ENCODE data around the gene ATIC. TPM values are rescaled to one million over a fixed set of nuclear protein-coding genes. Genes with fewer than 3 reads are reported as not detected.

ATIC gene
- total and polyA plus RNA-seq, 2 donors from 2014 or later, result 75.9 to 101 TPM

DNA sequence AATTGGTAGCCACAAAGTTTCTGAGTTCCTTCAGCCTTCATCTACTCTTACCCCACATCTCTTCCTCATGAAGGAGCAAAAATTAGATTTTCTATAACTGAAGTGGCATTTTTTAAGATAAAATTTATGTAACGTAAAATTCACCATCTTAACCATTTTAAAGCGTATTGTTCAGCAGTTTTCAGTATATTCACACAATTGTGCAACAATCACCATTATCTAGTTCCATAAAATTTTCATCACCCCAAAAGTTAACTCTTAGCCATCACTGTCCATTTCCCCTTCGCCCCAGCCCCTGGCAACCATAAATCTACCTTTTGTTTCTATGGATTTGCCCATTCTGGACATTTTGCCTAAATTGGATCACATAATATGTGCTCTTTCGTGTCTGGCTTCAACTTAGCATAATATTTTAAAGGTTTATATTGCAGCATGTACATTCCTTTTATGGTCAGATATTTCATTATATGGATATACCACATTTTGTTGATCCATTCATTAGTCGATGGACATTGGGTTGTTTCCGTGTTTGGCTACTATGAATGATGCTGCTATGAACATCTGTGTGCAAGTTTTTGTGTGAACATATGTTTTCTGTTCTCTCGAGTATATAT lies 44.6 kb downstream of the ATIC start:
- no peaks in the 10 kb centered on the region for H3K36me3 ChIP-seq (ENCODE audit: control insufficient read depth in 2 of 3, insufficient read depth in 3 of 3, low read length in 3 of 3)
- intact Hi-C loops (cut with DNase I), result no loop called here
- FAIRE-seq (no peak), DNase-seq (no peak)
- TF ChIP-seq CTCF (IDR thresholded peaks at IDR 0.05; ENCODE audit: borderline replicate concordance, extremely low read depth, insufficient read depth), result no peak
- no peaks in the 10 kb centered on the region for H3K9me3 ChIP-seq (ENCODE audit: control insufficient read depth in 2 of 3, insufficient read depth in 1 of 3, low read length in 3 of 3)
- H3K9ac ChIP-seq (ENCODE audit: low read length in 3 of 3), result no peak overlapping the region
- H3K4me1 ChIP-seq (ENCODE audit: control insufficient read depth in 2 of 3, insufficient read depth in 2 of 3, low read depth in 1 of 3, low read length in 3 of 3), result no peaks in the 10 kb centered on the region
- no peaks in the 10 kb centered on the region for H3K27me3 ChIP-seq (ENCODE audit: control insufficient read depth, insufficient read depth, low read length)
- H3K4me3 ChIP-seq (ENCODE audit: low read length in 3 of 3), result no peak overlapping the region
- H3K27ac ChIP-seq (ENCODE audit: low read depth in 2 of 2, low read length in 2 of 2), result no peak overlapping the region

DNA sequence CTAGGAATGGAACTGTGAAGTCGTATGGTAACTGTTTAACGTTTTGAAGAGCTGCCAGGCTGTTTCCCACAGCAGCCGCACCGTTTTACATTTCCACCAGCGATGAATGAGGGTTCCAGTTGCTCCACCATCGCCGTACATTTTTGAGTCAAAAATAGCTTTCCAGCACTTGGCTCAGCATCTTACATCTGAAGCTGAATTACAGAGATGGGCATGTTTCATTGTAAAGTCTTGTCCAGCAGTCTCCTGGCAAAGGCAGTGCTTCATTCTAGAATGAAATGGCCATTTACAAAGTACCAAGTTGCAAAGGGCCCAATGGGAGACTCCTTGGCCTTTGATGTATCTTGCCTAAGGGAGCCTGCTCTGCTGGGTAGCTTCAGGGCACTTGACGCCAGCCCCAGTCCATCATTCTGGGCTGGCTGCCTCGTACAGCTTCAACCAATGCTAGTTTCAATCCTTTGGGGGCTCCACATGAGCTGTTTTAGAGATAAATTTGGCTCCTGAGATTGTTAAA lies 45.1 kb downstream of the ATIC start:
- H3K36me3 ChIP-seq (ENCODE audit: control insufficient read depth in 2 of 3, insufficient read depth in 3 of 3, low read length in 3 of 3), result peaks cover 0 to 2% (median 2%) of the 10 kb centered on the region in 3 donors
- no peak for FAIRE-seq
- no peaks in the 10 kb centered on the region for H3K27me3 ChIP-seq (ENCODE audit: control insufficient read depth, insufficient read depth, low read length)
- H3K4me3 ChIP-seq (ENCODE audit: low read length in 3 of 3), result no peak overlapping the region
- intact Hi-C loops (cut with DNase I), result no loop called here
- H3K9me3 ChIP-seq (ENCODE audit: control insufficient read depth in 2 of 3, insufficient read depth in 1 of 3, low read length in 3 of 3), result no peaks in the 10 kb centered on the region
- DNase-seq, result no peak
- no peaks in the 10 kb centered on the region for H3K4me1 ChIP-seq (ENCODE audit: control insufficient read depth in 2 of 3, insufficient read depth in 2 of 3, low read depth in 1 of 3, low read length in 3 of 3)
- no peak overlapping the region for H3K27ac ChIP-seq (ENCODE audit: low read depth in 2 of 2, low read length in 2 of 2)
- no peak for TF ChIP-seq CTCF (IDR thresholded peaks at IDR 0.05; ENCODE audit: borderline replicate concordance, extremely low read depth, insufficient read depth)
- no peak overlapping the region for H3K9ac ChIP-seq (ENCODE audit: low read length in 3 of 3)

GRCh38 chr2:215357660-215358059 lies 45.8 kb downstream of the ATIC start:
- Histone ChIP-seq H3K27ac (ENCODE audit: low read depth in 2 of 2, low read length in 2 of 2) (no peak overlapping the region), H3K9me3 (ENCODE audit: control insufficient read depth in 2 of 3, insufficient read depth in 1 of 3, low read length in 3 of 3) (no peaks in the 10 kb centered on the region), H3K4me3 (ENCODE audit: low read length in 3 of 3) (no peak overlapping the region), H3K9ac (ENCODE audit: low read length in 3 of 3) (no peak overlapping the region), H3K4me1 (ENCODE audit: control insufficient read depth in 2 of 3, insufficient read depth in 2 of 3, low read depth in 1 of 3, low read length in 3 of 3) (no peaks in the 10 kb centered on the region), H3K27me3 (ENCODE audit: control insufficient read depth, insufficient read depth, low read length) (no peaks in the 10 kb centered on the region), H3K36me3 (ENCODE audit: control insufficient read depth in 2 of 3, insufficient read depth in 3 of 3, low read length in 3 of 3) (peaks cover 0 to 4% (median 4%) of the 10 kb centered on the region in 3 donors)
- TF ChIP-seq CTCF (IDR thresholded peaks at IDR 0.05; ENCODE audit: borderline replicate concordance, extremely low read depth, insufficient read depth), result no peak
- intact Hi-C loops (cut with DNase I), result no loop called here
- no peak for DNase-seq
- FAIRE-seq, result no peak

All from kidney (tissue), 14 donors.